Mucosa of descending colon (tissue), 3 donors: ENCODE data around the gene LTB4R. TPM values are rescaled to one million over a fixed set of nuclear protein-coding genes. Genes with fewer than 3 reads are reported as not detected.

ENCODE experiments used
- ATAC-seq: fragments of 200-7000 bp; cut with Tn5 transposase; one replicate; pipeline ENCODE4 v1.9.1; 2020; ENCODE audit warnings: mild to moderate bottlenecking, moderate library complexity
- DNase-seq, 3 donors: peaks; one replicate each; pipeline ENCODE4 v3.0.0-alpha.2; 2020
- H3K36me3 ChIP-seq: fragments of 200-600 bp; one replicate; pipeline ENCODE4 v1.8.0; 2021; ENCODE audit warnings: low read depth, mild to moderate bottlenecking
- H3K4me1 ChIP-seq: fragments of 200-600 bp; one replicate; pipeline ENCODE4 v1.8.0; 2021; ENCODE audit warnings: low read depth, mild to moderate bottlenecking
- H3K4me3 ChIP-seq: fragments of 200-600 bp; one replicate; pipeline ENCODE4 v1.8.0; 2021; ENCODE audit warnings: mild to moderate bottlenecking
- H3K9me3 ChIP-seq: fragments of 200-600 bp; one replicate; pipeline ENCODE4 v1.8.0; 2021; ENCODE audit warnings: mild to moderate bottlenecking
- CTCF ChIP-seq: fragments of 200-600 bp; IDR thresholded peaks from one replicate; pipeline ENCODE4 v1.8.0; 2022; ENCODE audit warnings: antibody characterized with exemption, mild to moderate bottlenecking
- intact Hi-C, 2 donors: fragments of 100-400 bp; cut with DNase I in 1 of 2; cut with micrococcal nuclease in 1 of 2; formaldehyde crosslinking; loops; one replicate each; pipeline versions ENCODE4 v1.11.0 to v1.11.1; 2022; cut with DNase I, micrococcal nuclease
- total RNA-seq, 3 donors: library from RNA; stranded (reverse); fragmentation: NEBNext Ultra II Directional in 2 of 3; extraction: Animal tissue kit (Norgen Biotek cat#: 25700) in 2 of 3; gene quantifications; one replicate each; pipeline versions ENCODE4 v1.2.1 to v1.2.4, GENCODE V29; 2021 to 2023
- donor health status: DM: no; HTN: no; CAD: no; lungs with moderate emphysema.
- donor health status: DM: no; HTN: no; CAD: no.
- donor health status: DM: no; HTN: yes; CAD: no.

LTB4R gene
- total RNA-seq, 3 donors from 2014 or later = 3.4 to 6.1 (median 3.8) TPM

GRCh38 chr14:24292118-24292807 is 19.0 kb upstream of the LTB4R start:
- DNase-seq (no peak), ATAC-seq (no peak)
- no peak for TF ChIP-seq CTCF
- H3K4me1 ChIP-seq = no peaks in the 10 kb centered on the region
- H3K9me3 ChIP-seq = no peaks in the 10 kb centered on the region
- peaks cover 4% of the 10 kb centered on the region for H3K36me3 ChIP-seq
- intact Hi-C loops = no loop called here
- no peak overlapping the region for H3K4me3 ChIP-seq

GRCh38 chr14:24293525-24293924 is 17.8 kb upstream of the LTB4R start:
- Histone ChIP-seq H3K4me1 (peaks cover 11% of the 10 kb centered on the region), H3K4me3 (no peak overlapping the region), H3K9me3 (no peaks in the 10 kb centered on the region), H3K36me3 (peaks cover 4% of the 10 kb centered on the region)
- intact Hi-C loops = no loop called here
- ATAC-seq (no peak), DNase-seq (no peak)
- no peak for TF ChIP-seq CTCF

DNA sequence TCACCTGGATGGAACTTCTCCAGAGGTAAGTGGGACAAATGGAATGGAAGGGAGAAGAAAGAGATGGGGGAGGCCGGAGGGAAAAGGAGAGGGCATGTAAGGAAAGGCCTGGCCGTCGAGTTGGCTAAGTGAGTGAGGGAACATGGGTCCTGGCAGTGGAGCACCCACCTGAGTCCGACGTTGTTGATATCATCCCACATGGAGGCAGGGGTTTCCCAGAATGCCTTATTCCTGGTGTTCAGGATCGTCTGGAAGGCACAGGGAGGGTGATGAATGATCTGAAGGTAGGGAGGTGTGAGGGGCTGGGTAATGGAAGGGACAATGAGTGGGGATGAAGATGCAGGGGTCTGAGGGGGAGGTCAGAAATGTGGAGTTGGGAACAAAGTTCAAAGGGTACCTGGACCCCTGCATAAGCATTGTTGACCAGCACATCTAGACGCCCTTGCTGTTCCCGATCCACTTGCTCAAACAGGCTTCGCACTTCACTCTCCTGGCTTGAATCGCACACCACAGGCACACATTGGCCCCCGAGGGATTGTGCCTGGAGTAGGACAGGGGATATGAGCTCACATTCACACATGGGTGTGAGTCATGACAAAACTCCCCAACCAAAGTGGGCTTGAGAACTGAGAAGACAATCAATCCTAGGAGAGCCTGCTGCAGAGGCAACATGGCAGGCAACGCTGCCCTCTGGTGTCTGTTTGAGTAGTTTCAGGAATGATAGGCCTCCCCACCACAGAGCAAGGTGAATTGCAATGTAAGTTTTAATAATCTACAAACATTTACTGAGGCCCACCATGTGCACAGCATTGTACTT is 14.8 kb upstream of the LTB4R start:
- TF ChIP-seq CTCF = peak; percentile 58
- ATAC-seq (peak; percentile 42), DNase-seq (peak in 2 of 3 donors; percentile 48 to 74)
- Histone ChIP-seq H3K36me3 (peaks cover 4% of the 10 kb centered on the region), H3K9me3 (no peaks in the 10 kb centered on the region), H3K4me3 (no peak overlapping the region), H3K4me1 (peaks cover 26% of the 10 kb centered on the region)
- intact Hi-C loops = loop anchor here in 1 of 2 donors (5.0 kb wide), 1 partner anchor 54 kb away; the partner anchor contains the start of gene TINF2

GRCh38 chr14:24297190-24297964 is 13.9 kb upstream of the LTB4R start:
- no peak for TF ChIP-seq CTCF
- intact Hi-C loops = loop anchor here in 1 of 2 donors (5.0 kb wide), 1 partner anchor 55 kb away; the partner anchor contains the start of gene TINF2
- peaks cover 26% of the 10 kb centered on the region for H3K4me1 ChIP-seq
- H3K9me3 ChIP-seq = no peaks in the 10 kb centered on the region
- no peak overlapping the region for H3K4me3 ChIP-seq
- H3K36me3 ChIP-seq = peaks cover 4% of the 10 kb centered on the region
- ATAC-seq (peak; percentile 24), DNase-seq (peak in 1 of 3 donors; percentile 61)

DNA sequence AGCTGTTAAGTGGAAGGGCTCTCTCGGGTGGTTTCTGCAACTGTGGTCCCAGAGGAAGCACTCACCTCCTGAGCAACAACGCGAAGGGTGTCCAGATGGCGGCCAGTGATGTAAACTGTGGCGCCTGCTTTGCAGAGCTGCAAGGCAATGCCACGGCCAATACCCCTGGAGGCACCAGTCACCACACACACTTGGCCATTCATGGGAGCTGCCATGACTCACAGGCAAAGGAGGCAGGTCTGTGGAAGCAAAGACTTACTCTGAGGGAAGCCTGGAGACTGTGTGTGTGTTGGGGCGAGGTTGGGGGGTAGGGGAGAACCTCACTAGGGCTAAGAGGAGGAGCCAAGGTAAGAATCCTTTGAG is 12.4 kb upstream of the LTB4R start:
- Histone ChIP-seq H3K4me3 (peak overlapping the region; percentile 61), H3K4me1 (peaks cover 26% of the 10 kb centered on the region), H3K9me3 (no peaks in the 10 kb centered on the region), H3K36me3 (peaks cover 7% of the 10 kb centered on the region)
- intact Hi-C loops = loop anchor here in 1 of 2 donors (5.0 kb wide), 1 partner anchor 57 kb away; the partner anchor contains the start of gene TINF2
- peak; percentile 39 for ATAC-seq
- DNase-seq = peak in 1 of 3 donors; percentile 45
- no peak for TF ChIP-seq CTCF
